CD4-positive, alpha-beta T cell treated with Interleukin-1 beta for 1 hour (primary cell): Measurements from ENCODE around the gene NOP9.
"Not testable (repeated sequence)": the region's sequence is repeated elsewhere in the genome, so short reads cannot be mapped to it uniquely, and the experiment has no call there.

Experiments
- DNase-seq, 2 donors: peaks; one replicate each; pipeline ENCODE4 v3.0.0-alpha.2; 2020 to 2022

Gene NOP9

GRCh38 chr14:24330973-24331674, 31.5 kb downstream of the NOP9 start:
- DNase-seq: no peak

DNA sequence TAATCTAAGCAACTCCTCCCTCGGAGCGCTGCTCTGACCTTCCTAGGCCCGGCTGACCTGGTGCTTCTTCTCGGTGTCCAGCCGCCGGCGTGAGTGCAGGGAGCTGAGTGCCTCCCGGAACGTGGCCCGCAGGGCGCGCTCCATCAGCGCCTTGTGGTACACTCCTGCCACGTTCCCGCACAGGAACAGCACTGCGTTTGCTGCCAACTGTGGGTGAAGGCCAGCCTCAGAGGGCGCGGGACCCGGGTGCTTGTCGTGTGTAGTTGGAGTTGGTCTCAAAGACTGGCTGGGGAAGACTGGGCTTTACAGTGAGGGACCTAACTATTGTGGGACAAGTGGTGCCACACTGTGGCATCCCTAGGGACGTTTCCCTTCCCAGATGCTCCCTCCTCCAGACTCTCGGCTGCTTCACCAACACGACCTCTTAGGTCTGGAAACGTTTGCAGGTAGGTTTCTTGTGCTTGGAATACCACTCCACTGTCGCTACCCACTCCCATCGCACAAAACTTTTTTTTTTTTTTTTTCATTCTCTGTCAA, 32.1 kb downstream of the NOP9 start:
- DNase-seq: no peak

- DNase-seq: peak; percentile 90 to 92
These were observed 32.8 kb downstream of the NOP9 start for GRCh38 chr14:24332268-24332993.

DNA sequence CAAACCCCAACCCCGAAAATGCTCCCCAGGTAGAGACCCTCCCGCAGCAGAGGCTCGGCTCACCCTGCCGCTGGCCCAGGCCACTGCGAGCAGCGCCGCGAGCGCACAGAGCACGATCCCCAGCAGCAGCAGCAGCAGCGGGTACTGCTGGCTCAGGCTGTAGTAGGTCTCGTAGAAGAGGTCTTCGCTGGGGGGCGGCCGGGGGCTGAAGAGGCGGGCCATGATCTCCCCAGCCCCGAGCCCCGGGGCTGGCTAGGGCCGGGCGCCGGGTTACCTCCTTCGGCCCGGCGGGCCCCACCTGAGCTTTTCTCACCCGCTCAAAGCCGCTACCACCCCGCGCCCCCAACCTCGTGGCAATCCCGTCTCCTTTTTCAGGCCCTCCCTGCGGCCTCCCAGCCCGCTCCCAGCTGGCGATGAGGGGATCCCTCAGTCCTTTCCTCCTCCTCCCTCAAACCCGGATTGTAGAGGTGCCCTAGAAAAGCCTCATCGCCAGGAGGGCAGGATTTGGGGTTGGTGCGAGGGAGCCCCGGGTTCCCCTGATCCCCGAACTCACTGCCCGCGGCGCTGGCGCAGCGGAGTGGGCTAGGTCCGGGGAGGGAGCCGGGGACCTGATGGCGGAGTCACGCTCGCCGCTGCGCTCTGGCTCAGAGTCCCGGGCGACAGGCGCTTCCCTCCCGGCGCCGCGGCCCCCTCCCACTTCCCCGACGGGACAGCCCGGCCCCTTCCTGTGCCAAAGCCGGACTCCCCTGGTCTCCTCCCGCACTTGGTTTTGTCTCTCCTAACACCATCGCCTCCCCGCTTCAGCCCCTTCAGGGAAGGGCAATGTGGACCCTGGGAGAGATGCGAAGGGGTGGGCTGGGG, 35.0 kb downstream of the NOP9 start, which contains the start of gene ADCY4:
Gene ADCY4, minus strand, starts transcription at position 641 of the 861 bp plus-strand sequence. Its CDS starts 419 bp downstream, at position 222.
- DNase-seq: no peak

DNA sequence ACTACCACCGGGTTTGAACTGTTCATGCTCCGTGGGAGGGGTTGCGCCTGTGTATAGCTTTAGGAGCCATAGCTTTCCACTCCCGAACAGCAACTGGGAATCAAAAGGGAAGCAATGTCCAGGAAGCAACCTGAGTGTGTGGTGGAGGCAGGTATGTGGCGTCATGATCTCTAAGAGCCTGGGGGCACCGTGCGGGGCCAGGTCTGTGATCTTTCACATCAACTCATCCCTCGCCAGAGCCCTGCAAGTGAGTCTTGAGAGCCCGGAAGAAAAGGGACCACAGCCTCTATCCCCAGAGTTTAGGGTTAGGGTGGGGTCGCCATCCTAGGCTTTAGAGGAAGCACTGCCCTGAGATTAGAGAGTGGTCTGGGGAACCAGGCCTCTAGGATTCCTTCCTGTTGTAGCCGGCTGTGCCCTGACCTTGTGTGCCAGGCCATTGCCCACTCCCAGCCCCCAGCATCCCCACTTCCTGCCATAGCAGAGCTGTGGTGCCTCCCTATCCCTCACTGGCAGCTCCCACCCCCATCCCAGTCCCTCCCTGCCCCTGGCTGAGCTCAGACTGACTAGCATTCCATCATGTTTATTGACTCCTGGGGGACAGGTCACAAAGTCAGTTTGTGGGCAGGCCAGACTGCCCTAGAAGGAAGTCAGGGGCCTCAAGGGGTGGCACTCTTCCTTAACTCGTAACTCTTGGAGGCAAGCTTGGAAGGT, 36.0 kb downstream of the NOP9 start:
- DNase-seq: no peak

- no peak for DNase-seq
These were observed 37.6 kb downstream of the NOP9 start for GRCh38 chr14:24337144-24337823.

DNA sequence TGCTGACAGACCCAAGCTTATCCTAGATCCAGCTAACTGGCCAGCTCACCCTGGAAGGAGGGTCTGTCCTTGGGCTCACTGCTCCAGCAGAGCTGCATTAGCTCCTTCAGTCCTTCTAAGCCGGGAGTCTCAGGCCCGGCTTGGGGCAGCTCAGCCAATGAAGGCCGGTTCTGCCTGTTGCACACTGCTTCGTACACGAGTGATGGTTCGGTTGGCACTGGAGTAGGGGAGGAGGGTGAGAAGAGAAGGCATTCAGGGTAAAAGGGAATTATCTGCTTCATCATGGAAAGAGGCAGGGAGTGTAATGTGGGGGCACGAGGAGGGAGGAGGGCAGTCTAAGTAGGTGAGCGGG, 38.1 kb downstream of the NOP9 start:
- DNase-seq: no peak

GRCh38 chr14:24338843-24339242, 39.2 kb downstream of the NOP9 start:
- DNase-seq: no peak

DNA sequence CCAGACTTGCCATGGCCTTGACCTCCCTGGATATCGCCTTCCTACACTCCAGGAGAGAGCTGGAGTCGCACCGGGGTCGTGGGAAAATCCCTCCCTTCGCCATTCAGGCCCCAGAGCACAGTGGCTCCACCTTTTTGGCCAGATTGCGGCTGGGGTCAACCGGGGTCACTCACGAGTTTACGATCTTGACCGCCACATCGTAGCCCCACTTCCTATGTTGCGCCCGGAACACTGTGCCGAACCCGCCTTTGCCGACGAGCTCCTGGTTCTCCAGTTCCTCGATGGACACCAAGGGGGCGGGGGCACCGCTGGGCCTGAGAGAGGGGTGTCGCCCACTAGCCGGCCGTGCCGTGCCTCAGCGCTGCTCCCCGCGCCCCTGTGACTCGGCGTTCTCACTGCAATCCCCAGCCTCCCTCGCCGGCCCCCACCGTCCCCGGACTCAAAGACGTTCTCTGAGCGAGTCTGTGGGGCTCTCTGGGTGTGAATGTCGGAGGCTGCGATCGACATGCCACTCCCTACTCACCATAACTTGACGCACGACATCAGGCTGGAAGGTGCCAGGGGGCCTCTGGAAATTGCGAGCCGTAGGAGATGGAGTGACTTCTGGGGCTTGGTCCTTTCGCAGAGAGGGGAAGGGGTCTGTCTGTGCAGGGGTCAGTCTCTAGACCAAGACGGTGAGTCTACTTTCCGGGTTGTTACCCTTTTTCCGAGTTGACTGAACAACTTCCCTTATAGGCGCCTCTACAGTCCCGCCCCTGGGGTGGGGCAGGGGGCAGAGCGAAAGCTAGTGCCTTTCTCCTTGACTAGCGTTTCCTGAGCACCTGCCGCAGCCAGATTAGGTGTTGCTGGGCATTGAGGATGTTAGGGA, 39.9 kb downstream of the NOP9 start, which contains the start of gene RIPK3:
Gene RIPK3, minus strand, starts transcription at position 708 of the 868 bp plus-strand sequence. Its CDS starts 165 bp downstream, at position 543.
- peak; percentile 63 to 68 for DNase-seq

DNA sequence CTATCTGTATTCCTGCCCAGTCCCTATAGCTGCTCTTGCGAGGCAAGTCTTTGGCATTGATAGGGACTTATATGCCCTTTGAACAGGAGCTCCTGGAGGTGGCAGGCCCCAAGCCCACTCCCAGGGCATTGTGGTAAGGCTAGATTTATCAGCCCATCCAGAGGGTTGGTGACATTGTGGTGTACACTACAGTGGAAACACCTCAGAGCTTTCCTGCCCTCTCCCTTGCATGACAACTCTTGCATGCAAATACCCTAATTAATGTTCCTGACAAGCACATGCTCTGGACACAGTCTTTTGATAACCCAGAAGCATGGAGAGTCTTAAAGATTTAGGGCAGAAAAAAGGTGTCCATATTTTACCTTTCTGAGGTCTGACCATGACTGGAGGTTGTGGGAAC, 41.0 kb downstream of the NOP9 start:
- no peak for DNase-seq

- no peak for DNase-seq
These were observed 43.2 kb downstream of the NOP9 start for GRCh38 chr14:24342889-24343288.

GRCh38 chr14:24343795-24344660, 44.4 kb downstream of the NOP9 start:
- DNase-seq: no peak

DNA sequence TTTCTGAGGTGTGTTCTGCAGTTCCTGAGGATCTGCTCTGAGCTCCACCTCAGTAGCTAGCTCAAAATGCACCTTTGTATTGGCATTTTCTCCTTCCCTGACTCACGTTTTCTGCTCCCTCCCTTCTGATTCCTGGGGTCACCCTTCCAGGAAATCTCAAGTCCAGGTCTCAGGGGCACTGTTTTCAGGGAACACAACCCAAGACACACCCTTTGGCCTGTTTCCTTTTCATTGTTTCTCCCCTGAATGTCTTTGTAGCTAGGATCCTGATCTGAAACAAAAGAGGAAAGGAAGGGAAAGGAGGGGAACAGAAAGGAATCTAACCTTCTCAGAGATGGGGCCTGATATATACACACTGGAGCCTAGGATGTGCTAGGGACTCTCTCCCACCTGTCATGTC, 47.5 kb downstream of the NOP9 start:
- DNase-seq: no peak

- DNase-seq: no peak
These were observed 48.5 kb downstream of the NOP9 start for GRCh38 chr14:24348186-24348585.

- no peak for DNase-seq
These were observed 50.1 kb downstream of the NOP9 start for GRCh38 chr14:24349742-24350141.

DNA sequence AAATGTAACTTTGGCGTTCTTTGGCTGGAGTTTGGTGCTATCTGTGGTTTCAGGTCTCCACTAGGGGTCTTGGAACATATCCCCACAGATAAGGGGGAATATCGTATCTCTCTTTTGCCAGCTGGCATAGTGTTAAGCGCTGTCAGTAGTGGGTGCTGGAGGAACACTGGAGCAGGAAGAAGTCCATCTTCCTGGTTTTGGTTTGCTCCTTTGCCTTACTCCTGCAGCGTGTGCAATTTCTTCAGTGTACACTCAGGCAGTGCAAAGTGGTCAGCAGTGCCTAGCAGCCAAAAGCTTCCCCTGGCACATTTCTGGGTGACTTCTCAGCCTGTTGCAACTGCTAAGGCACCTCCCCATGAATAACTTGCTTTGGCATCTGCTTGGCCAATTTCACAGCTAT, 51.9 kb downstream of the NOP9 start:
- DNase-seq: no peak

DNA sequence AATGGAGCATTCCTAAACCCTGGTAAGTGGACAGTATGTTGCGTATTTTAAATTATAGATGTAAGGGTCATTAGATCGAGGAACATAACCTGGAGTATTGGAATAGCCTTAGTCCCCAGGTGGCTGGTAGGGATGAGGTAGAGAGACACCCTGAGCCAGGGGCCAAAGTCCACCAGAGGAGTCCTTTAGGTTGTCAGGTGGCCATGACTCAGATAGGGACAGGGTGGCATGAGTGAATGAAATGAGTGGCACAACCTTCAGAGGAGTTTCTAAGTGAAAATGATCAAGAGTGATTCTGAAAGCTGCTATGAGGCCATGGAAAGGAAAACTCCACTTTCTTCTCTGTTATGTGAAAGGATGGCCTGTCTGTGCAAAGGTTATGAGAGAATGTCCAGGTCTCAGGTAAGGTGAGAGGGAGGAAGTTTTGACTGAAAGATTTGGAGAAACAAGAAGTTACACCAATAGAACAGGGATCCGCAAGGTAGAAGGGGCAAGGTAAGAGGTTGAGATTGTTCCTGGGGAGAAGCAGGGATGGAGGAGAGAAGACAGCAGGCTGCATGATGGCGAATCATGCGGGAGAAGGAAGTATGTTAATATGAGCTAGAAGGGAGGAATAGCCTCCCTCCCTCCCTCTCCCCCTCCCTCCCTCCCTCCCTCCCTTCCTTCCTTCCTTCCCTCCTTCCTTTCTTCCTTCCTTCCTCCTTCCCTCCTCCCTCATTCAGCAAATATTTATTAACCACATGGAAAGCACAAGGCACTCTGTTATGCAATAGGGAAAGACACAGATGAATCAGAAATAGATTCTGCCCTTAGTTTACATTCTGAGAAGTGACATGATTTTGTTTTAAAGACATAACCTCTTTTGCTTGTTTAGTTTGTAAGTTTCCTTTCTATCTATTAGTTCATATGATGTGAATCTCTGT, 54.2 kb downstream of the NOP9 start:
- DNase-seq: no peak

GRCh38 chr14:24354482-24354825, 54.8 kb downstream of the NOP9 start:
- DNase-seq: not testable (repeated sequence)

GRCh38 chr14:24355009-24355408, 55.4 kb downstream of the NOP9 start:
- DNase-seq: no peak
